Prostate gland (tissue), 2 donors: ENCODE results near the gene TAS2R40.

Experiments used
- CTCF ChIP-seq, 4 experiments: fragments of 200-600 bp in 2 of 4; fragments of 450-650 bp in 2 of 4; sonication (generic) in 2 of 4; IDR thresholded peaks; 1 replicate in 3 of 4; 2 replicates in 1 of 4; pipeline ENCODE4 v1.5.1; 2016 to 2019; ENCODE audit warnings: antibody characterized with exemption in 4 of 4, mild to moderate bottlenecking in 2 of 4, moderate library complexity in 2 of 4
- POLR2AphosphoS5 ChIP-seq: sonication (generic); formaldehyde crosslinking; IDR thresholded peaks from one replicate; pipeline ENCODE4 v1.6.1; 2017; ENCODE audit warnings: antibody characterized with exemption

- no peak for TF ChIP-seq CTCF (IDR thresholded peaks at IDR 0.05)
- no peak for TF ChIP-seq POLR2AphosphoS5
Observed at GRCh38 chr7:143238289-143238980, 16.6 kb downstream of the TAS2R40 start.
